ENCODE data around the gene CALY.

CALY gene

DNA sequence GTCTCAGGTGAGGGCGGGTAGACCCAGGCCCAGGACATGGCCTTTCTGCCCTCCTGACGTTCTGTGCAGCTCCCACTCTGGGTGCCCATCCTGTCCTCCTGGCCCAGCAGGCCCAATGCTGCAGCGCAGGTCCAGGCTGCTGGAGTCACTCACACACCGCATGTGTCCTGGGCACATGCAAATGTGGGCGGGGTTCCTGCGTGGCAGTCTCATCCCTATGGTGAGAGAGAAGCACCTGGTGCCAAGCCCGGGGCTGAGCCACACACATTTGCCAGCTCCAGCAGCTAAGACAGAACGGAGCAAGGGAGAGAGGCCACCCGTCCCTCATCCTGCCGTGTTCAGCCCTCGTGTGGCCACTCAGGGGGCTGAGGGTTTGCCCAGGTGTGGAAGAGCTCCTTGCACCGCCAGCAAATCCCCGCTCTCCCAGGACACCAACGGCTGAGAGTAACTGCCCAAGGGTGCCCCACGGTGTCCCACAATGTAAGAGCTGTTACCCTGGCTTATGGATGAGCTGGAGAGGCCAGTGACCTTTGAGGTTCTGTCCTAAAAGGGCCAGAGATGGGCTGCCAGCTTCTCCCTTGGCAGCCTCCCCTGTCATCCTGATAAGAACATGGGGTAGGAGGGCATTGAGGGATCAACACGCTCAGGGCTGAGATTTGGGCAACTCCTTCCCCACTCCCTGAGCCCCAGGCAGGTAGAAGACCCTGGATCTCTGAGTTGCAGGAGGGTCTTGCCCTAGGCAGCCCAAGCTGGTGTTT, 16.7 kb upstream of the CALY start:
- in situ Hi-C loops (cut with HindIII; ENCODE audit: low sequenced_read_pairs), result no loop called here

DNA sequence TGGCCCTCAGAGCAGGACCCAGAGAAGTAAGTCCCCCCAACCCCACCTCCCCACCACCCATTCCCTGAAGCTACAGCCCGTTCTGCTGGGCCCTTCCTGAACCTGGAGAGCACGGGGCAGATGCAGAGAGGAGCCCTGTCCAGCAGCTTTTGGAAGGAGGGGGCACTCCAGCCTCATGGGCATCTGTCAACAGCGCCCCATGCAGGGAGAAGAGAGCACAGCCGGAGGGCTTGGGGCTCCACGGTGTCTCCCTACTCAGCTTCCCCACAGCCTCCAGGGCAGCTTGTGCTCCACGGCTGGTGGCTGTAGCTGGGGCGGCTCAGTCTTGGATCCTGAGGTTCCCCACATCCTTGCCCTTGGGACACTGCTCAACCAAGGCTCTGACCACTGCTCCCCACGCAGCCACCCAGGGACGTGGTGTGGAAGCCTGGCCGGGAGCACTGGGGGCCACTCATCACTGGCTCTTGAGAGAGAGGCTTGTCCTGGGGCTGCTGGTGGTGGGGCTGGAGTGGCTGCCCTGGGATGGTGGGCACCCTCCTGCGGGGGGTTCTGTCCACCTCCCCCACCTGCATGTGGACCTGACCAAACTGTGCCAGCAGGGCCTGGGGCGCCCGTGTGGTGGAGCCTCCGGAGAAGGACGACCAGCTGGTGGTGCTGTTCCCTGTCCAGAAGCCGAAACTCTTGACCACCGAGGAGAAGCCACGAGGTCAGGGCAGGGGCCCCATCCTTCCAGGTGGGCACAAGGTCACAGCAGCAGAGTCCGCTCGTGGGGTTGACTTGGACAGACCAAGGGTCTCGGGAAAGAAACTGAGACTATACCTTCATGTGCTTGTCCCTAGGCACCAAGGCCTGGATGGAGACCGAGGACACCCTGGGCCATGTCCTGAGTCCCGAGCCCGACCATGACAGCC, 15.0 kb upstream of the CALY start:
- in situ Hi-C loops (cut with HindIII; ENCODE audit: low sequenced_read_pairs), result no loop called here

DNA sequence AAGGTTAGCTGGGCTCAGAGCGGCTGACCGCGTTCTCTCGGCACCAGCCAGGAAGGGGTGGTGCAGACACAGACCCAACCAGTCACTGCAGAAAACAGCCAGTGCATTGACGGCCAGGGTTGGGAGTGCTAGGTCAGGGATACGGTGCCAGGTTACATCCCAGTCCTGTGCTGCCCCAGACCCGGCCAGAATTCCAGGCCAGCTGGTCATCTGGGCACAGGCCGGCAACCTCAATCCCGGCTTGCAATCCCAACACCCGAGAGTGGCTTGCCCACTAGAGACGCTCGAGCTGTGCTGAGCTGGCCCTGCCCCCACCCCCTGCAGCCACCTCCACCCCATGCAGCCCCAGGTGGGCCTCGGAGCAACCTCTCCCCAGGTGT, 14.2 kb upstream of the CALY start:
- in situ Hi-C loops (cut with HindIII; ENCODE audit: low sequenced_read_pairs), result no loop called here

DNA sequence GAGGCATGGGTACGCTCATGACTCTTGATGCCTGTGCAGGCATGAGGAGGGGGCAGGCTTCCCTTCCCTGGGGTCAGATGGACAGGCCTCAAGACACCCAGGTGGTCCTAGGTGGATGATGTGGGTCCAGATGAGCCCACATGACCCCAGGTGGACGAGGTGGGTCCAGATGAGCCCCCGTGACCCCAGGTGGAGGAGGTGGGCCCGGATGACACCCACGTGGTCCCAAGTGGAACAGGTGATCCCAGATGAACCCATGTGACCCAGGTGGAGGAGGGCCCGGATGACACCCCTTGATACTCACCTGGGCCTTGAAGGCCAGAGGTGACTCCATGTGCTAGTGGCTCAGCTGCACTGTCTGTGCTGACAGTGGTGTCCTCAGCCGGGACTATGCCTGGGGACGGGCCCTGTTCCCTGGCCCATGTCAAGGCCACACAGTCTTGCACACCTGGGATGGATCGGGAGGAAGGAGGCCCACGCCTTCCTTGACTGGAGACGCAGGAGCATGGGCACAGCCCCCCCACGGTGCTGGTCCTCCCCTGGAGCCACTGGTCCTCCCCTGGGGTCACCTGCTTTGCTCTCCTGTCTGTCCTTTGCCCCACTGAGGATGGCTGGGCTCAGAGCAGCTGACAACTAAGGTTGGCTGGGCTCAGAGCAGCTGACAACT, 13.7 kb upstream of the CALY start:
- in situ Hi-C loops (cut with HindIII; ENCODE audit: low sequenced_read_pairs), result no loop called here

DNA sequence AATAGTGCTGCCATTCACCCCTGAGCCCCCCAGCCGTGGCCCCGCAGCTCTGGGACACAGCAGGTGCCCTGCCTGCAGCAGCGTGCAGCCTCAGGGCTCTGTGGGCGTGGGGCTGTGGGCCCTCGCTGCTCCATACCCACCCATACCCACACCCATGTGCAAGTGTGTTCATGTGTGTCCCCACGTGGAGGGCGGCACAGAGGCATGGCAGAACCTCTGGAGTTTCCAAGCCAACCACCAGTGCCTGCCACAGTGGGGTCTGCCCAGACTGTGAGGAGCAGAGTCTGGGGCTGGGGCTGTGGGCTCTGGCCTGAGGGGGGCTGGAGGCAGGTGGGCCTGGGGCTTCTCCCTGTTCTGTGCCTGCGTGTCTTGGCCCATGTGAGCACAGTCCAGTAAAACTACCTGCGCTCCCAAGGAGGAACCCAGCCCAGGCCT, 12.9 kb upstream of the CALY start:
- in situ Hi-C loops (cut with HindIII; ENCODE audit: low sequenced_read_pairs), result no loop called here

DNA sequence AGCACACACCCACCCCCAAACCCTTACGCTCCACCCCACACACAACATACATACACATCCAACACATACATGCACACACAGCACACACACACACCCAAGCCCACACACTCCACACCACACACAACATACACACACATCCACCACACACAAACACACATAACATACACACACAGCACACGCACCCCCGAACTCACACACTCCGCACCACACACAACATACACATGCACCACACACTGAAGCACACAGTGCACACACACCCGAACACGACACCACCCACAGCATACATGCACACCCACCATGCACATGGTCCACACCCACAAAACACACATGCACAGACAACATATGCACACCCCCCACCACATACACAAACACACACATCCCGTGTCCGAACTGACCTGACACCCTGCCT, 12.5 kb upstream of the CALY start:
- in situ Hi-C loops (cut with HindIII; ENCODE audit: low sequenced_read_pairs), result no loop called here

DNA sequence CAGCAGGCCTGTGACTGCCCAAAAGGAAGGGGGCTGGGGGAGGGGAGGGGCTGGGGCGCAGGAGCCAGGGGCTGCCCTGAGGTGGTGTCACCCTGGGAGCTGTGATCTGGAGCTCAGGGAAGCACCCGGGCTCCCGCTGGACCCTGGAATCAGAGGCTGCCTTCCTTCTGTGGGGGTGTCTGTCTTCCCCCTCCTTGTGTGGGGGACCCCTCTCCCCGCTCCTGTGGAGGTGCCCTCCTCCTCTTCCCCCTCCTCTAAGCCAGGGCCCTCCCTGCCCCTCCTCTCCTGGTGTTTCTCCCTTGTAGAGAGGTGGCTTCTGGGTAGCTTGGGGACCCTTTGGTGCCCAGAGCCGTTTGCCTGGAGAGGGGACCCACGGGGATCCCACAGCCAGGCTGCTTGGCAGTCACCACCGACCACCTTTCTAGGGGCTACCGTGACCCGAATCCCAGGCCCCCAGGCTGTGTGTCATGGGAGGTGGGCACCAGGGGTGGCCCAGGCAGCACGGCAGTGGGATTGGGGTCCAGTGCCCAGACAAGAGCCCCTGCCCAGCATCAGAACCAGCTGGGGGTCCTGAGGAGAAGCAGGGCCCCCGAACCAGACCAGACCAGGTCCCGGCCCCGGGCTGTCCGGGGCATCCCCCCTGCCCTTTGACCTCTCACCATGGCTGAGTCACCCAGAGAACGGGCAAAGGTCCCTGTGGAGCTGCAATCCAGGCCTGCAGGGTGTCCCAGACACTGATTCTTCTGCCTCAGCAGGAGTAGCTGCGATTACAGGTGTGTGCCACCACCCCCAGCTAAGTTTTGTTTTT, 11.2 kb upstream of the CALY start:
- in situ Hi-C loops (cut with HindIII; ENCODE audit: low sequenced_read_pairs), result no loop called here

DNA sequence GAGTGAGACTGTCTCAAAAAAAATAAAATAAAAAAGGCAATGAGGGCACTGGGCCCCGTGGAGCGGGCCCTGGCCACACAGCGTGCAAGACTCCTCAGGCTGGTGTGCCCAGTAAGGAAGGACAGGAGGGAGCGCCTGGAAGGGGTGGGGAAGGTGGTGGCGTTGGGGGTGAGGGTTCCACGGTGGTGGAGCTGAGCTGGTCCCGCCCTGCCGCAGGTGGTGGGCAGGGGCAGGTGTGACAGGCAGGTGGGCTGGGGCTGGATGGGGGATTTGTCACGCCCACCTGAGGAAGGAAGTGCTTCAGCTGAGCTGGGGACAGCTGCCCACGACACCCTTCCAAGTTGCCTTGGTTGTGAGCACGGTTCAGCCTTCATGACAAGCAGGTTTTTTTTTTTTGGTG, 9.7 kb upstream of the CALY start:
- in situ Hi-C loops (cut with HindIII; ENCODE audit: low sequenced_read_pairs), result no loop called here

DNA sequence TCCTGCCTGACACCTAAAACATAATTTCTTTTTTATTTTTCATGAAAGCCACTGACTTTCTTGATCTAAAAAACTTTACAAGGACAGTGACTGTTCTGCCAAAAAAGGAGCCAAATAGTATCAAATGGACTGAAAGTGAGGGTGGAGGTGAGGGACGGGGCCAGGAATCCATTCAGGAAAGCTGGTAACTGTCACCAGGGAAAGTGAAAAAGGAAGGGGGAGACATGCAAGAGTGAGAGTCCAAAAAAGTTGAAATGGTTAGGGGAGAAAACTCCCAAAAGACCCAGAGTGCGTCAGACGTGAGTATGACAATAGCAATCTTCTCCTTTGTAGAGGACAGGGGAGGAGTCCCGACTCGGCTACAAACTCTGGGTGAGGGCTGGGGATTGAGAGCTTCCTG, 7.5 kb upstream of the CALY start:
- in situ Hi-C loops (cut with HindIII; ENCODE audit: low sequenced_read_pairs), result no loop called here

DNA sequence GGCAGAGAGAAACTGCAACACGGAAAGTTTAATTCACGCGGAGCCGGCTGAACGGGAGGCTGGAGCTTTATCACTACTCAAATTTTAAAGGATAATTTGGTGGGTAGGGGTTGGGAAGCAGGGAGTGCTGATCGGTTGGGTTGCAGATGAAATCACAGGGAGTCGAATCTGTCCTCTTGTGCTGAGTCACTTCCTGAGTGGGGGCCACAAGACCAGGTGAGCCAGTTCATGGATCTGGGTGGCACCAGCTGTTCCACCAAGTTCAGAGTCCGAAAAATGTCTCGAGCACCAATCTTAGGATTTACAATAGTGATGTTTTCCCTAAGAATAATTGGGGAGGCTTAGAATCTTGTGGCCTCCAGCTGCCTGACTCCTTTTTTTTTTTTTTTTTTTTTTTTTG, 6.9 kb upstream of the CALY start:
- in situ Hi-C loops (cut with HindIII; ENCODE audit: low sequenced_read_pairs), result no loop called here

DNA sequence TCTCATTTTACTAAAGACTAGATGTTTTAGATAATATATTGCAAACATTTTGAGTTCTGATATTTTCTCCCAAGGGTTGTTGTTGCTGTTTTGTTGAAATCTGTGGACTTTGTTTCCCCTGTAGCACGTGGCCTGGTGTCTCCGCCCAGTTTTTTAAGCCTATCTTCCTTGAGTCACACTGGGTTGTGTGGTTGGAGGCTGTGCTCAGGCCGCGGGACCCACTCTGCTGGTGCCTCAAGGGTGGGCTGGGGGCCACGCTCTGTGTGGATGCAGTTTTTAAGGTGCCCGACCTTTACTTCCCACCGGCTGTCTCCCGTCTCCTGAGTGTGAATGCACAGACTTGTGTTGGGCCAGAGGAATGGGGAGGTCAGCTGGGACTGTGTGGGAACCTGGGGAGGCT, 6.2 kb upstream of the CALY start:
- in situ Hi-C loops (cut with HindIII; ENCODE audit: low sequenced_read_pairs), result no loop called here

DNA sequence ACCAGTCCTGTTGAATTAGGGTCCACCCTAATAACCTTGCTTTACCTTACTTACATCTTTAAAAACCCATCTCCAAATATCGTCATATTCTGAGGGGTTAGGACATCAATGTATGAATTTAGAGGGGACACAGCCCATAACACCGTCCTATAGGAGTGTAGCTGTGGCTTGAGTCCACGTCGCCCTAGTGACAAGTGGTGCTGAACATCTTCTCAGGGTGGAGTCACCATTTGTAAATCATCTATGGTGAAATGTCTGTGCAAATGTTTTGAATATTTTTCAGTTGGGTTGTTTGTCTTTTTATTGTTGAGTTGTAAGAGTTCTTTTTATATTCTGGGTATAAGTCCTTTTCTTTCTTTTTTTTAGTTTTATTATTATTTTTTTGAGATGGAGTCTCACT, 5.3 kb upstream of the CALY start:
- in situ Hi-C loops (cut with HindIII; ENCODE audit: low sequenced_read_pairs), result no loop called here

DNA sequence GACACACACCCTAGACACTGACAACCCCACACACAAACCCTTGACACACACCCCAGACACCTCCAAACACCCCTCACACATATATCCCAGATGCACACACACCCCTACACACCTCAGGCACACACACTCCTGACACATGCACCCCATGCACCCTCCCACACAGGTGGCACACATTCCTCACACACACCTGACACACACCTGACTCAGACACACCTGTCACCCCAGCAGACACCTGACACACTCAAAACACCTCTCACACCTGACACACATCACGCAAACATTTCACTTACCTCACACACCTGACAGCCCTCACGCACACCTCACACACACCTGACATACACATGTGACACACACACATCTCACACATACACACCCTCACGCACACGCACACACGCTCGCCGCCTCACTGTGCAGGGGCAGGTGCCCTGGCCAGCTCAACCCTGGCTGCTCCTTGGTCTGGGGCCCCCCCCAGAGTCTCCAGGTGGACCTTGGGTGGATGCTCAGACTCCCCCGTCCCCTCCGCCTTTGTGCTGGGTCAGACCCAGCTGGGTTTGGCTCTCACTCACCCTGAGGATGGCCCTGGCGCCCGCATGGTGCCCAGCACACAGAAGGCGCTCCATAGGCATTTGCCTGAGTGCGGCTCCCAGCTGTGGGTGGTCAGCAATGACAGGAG, 3.1 kb upstream of the CALY start:
- in situ Hi-C loops (cut with HindIII; ENCODE audit: low sequenced_read_pairs), result no loop called here

DNA sequence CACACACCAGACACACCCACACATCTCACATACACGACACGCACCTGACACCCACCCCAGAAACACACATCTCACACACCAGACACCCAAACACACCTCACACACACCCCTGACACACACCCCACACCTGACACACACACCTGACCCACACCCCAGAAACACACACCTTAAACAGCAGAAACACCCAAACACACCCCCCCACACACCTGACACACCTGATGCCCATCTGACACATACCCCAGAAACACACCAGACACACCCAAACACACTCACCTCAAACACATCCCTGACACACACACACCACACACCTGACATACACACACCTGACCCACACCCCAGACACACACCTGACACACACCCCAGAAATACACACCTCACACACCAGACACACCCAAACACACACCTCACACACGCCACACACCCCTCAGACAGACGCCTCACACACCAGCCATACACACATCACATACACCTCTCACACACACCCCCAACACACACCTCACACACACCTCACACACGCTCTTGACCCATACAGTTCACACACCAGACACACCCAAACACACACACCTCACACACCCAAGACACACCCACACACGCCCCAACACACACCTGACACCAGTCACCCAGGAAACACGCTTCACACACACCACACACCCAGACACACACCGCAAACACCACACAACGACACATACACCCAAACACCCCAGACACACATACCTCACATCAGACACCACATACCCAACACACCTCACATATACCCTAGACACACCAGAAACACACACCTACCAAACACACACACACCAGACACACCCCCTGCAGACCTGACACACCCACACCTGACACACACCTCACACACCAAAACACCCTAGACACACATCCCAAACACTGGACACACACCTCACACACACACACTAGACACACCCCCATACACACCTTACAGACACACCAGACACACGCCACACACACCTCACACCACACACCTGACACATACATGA, 1.7 kb upstream of the CALY start:
- in situ Hi-C loops (cut with HindIII; ENCODE audit: low sequenced_read_pairs), result no loop called here

DNA sequence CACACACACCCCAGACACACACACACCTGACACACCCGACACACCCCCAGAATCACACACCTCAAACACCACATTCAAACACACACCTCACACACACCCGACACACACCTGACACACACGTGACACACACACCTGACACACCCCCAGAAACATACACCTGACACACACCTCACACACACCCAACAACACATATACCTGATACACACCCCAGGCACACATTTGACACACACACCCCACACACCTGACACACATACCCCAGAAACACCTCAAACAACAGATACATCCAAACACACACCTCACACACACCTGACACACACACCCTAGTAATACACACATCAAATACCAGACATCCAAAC, 652 bp upstream of the CALY start:
- in situ Hi-C loops (cut with HindIII; ENCODE audit: low sequenced_read_pairs), result no loop called here

DNA sequence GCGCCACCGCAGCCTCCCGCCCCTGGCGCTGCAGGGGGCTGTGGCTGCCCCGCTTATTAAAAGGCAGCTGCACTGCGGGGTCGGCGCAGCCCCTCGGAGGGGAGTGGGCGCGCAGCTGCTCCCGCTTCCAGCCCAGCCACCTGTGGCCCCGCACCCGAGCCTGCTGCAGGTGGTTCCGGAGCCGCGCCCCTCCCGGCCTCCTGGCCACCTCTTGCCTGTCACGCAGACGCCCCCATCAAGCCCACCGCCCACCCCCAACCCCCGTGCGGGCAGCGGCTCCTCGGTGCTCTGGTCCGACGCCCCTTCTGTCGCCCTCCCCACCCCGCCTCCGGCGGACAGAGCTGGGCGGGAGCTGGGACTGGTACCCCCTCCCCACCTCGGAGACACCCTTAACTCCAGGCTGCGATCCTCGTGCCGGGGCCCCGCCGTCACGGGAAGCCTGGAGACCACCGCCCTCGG, 549 bp downstream of the CALY start:
- in situ Hi-C loops (cut with HindIII; ENCODE audit: low sequenced_read_pairs), result no loop called here

DNA sequence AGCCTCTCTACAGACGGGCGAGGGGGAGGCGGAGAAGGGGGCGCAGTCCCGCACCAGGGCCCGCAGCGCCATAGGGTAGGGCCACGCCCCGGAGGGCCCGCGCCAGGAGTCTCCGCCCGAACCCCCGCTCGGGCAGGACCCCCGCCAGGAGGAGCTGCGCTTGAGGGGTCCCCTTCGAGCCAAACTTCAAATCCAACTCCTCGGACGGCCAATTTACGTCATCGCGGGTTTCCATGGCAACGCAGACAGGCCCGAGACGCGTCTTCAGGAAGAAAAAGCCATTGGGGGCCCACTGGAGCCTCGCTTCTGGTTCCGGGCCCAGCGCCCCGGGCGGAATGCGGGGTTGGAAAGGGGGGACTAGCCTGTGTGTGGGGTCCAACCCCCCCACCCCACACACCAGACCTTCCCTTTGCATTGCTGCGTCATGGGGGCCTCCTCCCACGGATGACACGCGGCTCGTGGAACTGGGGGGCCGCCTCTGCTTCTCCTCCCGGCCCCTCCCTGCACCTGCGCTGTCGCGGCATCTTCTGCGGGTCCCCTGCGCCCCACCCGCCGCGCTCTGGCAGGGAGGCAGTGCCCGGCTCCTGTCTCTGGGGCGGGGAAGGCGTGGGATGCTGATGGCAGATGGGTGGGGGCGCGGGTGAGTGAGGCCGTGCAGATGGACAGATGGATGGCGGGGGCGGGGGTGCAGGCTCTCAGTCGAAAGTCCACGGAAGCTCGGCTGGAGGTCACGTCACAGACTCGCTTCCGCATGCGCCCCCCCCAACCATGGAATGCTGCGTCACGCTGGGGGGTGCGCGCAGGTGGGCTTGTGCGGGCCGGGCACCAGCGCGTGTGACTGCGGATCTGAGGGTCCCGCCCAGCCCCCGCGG, 1.2 kb downstream of the CALY start:
- in situ Hi-C loops (cut with HindIII; ENCODE audit: low sequenced_read_pairs), result no loop called here
